ENCODE data around the gene NF2. TPM values are rescaled to one million over a fixed set of nuclear protein-coding genes. Genes with fewer than 3 reads are reported as not detected.

NF2 gene
- total RNA-seq, 1 experiment from 2014 or later, result 159 TPM

DNA sequence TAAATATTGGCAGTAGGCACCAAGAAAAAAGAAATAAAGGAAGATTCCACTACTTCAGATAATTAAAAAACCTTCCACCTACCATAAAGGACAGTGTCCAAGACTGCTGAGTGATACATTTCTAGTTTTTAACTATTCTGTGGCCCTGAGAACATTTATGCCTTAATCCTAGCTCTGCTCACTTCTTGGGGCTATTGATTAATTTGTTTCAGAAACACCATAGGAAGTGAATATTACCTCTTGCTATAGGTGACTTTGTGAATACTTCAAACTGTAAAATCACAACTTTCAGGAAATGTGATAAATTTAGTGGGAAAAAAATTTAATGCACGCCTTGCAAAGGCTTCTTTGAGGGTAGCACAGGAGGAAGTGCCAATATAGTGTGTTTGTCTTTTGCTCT lies 35.2 kb downstream of the NF2 start:
- Histone ChIP-seq H3K36me3 (peaks cover 61% of the 10 kb centered on the region), H3K9me3 (no peaks in the 10 kb centered on the region)

DNA sequence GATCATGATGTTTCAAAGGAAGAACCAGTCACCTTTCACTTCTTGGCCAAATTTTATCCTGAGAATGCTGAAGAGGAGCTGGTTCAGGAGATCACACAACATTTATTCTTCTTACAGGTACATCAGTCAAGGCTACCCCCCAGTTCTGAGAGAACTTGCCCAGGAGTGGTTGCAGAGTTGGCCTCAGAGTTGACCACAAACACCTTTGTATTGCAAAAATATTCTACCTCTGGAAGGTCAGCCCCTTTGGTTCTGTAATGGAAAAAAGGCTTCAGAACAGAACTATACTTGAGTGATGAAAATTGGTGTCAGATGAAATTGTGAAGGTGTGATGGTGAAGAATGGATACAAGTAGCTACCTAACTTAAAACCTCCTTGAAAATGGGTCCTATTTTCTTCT lies 35.7 kb downstream of the NF2 start:
- Histone ChIP-seq H3K9me3 (no peaks in the 10 kb centered on the region), H3K36me3 (peaks cover 61% of the 10 kb centered on the region), H3K27me3 (no peaks in the 10 kb centered on the region), H3K4me3 (no peak overlapping the region)
- no peak for DNase-seq

More for the DNA sequence above, 35.2 kb downstream of the NF2 start:
- no peak overlapping the region for H3K4me3 ChIP-seq
- H3K27me3 ChIP-seq, result no peaks in the 10 kb centered on the region
- DNase-seq, result no peak

DNA sequence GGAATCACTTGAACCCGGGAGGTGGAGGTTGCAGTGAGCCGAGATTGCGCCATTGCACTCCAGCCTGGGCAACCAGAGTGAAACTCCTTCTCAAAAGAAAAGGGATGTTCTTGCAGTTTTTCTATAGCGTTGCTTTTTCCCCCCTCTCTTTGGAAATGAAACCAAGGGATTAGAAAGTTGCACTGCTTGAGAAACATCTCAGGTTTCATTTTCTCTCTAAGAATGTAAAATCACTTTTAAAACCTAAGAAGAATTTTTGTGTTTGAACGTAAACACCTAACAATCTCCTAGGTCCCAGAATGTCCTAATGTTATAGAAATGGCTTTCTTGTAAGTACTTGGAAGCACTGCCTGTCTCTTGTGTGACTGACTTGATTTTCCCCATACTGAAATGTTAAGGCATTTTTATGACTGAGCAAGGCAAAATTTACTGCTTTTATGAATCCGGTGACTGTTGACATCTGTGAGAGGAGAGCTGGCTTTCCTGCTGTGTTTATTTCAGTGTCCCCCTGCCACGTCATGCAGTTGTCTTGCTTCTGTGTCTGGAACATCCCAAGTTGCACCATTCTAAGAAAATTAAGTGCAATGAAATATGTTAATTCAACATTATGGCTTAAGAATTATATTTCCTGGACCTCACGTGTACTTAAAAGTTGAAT lies 37.7 kb downstream of the NF2 start:
- H3K9me3 ChIP-seq, result no peaks in the 10 kb centered on the region
- H3K27me3 ChIP-seq, result no peaks in the 10 kb centered on the region
- no peak overlapping the region for H3K4me3 ChIP-seq

DNA sequence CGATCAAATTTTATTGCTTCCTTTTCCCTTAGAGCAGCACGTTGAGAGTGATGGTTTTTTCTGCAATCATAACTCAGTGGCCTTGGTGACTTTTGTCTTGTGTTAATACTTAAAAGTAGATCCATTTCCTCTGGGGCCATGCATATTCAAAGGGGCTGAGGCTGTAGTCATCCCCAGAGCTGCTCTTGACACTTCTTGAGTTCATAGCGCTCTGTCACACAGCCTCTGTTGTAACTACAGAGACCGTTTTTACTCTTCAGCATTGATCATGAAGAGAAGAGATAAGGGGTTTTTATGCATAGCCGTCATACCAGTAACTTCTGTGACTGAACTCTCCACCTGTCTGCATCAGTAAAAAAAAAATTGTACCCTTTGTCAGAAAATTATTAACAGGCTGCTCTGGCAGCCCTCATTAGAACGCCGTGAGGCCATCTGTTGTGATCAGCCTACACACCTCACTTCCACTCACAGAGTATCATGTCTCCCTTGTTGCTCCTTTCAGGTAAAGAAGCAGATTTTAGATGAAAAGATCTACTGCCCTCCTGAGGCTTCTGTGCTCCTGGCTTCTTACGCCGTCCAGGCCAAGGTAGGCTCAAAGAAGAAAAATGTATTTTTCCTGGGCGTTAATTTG lies 38.4 kb downstream of the NF2 start:
- Histone ChIP-seq H3K27me3 (no peaks in the 10 kb centered on the region), H3K9me3 (no peaks in the 10 kb centered on the region), H3K4me3 (no peak overlapping the region), H3K36me3 (peaks cover 76% of the 10 kb centered on the region)
- DNase-seq, result no peak

More for the DNA sequence above, 37.7 kb downstream of the NF2 start:
- DNase-seq, result no peak
- H3K36me3 ChIP-seq, result peaks cover 75% of the 10 kb centered on the region

DNA sequence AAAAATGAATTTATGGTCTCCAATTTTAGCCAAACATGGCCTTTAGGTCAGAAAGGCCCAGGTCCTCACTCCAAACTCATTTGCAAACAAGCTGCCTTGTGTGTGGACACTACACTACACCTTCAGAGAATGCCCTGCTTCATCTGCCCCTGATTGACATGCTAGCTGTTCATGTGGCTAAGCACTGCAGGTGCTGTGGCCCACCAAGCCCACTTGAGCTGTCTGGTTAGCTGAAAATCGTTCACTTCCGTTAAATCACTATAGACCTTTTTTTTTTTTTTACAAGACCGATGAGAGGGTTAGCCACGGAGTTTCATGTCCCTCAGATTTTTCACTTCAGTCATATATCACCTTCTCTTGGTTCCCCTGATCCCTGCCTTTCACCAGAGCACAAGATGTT lies 39.3 kb downstream of the NF2 start:
- Histone ChIP-seq H3K27me3 (no peaks in the 10 kb centered on the region), H3K36me3 (peaks cover 72% of the 10 kb centered on the region), H3K9me3 (no peaks in the 10 kb centered on the region), H3K4me3 (no peak overlapping the region)
- no peak for DNase-seq

DNA sequence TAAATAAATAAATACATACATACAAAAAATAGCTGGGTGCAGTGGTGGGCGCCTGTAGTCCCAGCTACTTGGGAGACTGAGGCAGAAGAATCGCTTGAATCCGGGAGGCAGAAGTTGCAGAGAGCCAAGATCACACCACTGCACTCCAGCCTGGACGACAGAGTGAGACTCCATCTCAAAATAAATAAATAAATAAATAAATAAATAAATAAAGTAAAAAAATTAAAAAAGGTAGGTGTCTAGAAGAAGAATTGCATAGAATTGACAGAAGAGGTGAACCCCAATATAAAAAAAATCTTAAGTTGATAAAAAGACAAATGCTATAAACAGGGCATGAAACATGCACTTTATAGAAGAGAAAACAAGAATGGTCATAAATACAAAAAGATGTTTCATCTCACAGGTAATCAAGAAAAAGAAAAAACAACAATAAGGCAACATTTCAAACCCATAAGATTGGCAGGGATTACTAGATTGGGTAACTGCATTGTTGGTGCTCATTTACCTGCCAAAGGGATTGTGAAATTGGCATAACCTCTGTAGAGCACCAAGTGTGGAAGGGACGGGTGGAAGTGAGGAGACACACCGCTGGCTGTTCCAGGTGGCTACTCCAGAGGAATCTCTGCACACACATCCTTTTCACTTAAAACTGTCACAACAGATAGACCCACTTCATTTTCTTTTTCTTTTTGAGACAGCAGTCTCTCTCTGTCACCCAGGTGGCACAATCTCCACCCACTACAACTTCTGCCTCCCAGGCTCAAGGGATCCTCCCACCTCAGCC lies 44.7 kb downstream of the NF2 start:
- Histone ChIP-seq H3K27me3 (no peaks in the 10 kb centered on the region), H3K36me3 (peaks cover 58% of the 10 kb centered on the region)

DNA sequence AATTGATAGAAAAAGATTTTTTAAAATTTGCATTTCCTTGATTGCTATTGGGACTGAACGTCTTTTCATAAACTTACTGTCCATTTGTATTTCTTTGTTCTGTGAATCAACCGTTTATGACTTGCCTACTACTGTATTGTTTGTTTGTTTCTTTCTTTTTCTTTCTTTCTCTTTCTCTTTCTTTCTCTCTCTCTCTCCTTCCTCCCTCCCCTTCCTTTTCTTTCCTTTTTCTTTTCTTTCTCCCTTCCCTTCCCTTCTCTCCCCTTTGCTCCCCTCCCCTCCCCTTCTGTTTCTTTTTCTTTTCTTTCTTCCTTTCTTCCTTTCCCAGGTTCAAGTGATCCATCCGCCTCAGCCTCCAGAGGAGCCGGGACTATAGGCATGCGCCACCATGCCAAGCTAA lies 46.9 kb downstream of the NF2 start:
- no peak for DNase-seq
- Histone ChIP-seq H3K27me3 (no peaks in the 10 kb centered on the region), H3K4me3 (no peak overlapping the region), H3K9me3 (no peaks in the 10 kb centered on the region), H3K36me3 (peaks cover 68% of the 10 kb centered on the region)

More for the DNA sequence above, 44.7 kb downstream of the NF2 start:
- Histone ChIP-seq H3K9me3 (no peaks in the 10 kb centered on the region), H3K4me3 (no peak overlapping the region)
- no peak for DNase-seq

DNA sequence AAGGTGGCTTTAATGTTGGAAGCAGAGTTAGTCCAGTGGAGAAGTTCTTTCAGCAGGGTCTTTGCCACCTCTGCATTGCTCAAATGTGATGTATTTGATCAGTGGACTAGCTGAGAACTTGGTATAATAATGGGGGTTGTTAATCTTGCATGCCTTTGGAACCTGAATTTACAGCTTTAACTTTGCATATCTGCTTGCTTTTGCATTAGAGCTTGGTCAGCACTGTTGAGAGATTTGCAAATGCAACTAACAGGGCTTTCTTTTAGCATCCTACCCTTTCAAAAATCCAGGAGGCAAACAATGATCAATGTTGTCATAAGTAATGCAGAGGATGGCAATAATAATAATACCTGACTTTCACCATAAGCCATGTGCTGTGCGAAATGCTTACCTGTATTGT lies 48.2 kb downstream of the NF2 start:
- DNase-seq, result no peak
- Histone ChIP-seq H3K36me3 (peaks cover 57% of the 10 kb centered on the region), H3K9me3 (no peaks in the 10 kb centered on the region), H3K27me3 (no peaks in the 10 kb centered on the region), H3K4me3 (no peak overlapping the region)

DNA sequence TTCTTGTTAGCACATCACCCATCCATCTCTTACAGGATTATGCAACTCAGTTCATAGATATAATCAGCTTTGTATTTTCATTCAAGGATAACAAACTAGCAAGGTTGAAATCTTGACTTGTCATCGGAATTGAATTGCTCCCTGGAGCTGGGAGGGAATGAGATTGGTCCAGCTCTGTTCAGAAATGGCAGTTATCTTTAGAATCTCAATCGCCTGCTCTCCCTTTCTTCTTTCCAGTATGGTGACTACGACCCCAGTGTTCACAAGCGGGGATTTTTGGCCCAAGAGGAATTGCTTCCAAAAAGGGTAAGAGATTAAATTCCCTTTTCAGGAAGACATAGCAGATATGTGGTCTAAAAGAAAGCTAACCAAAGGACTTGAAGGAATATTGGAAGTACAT lies 51.0 kb downstream of the NF2 start:
- no peak overlapping the region for H3K4me3 ChIP-seq
- H3K36me3 ChIP-seq, result peaks cover 62% of the 10 kb centered on the region
- no peaks in the 10 kb centered on the region for H3K9me3 ChIP-seq
- no peaks in the 10 kb centered on the region for H3K27me3 ChIP-seq
- no peak for DNase-seq

DNA sequence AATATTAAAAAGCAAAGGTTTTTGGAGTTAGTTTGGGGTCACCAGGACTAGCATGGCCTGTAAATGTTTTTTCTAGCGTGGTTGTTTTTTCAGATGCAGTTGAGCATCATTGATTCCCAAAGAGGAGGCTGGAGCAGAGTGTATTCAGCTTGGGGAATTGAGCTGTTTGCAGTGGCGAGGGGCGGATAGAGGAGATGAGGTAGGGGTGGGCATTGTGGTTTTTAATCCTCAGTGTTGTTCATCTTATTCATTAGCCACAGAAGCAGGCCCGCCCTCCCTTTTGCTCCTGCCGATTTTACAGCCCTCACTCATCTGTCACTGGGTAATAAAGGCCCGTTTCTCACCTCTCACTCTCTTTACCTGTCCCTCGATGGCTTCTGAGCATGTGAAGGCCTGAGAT lies 51.4 kb downstream of the NF2 start:
- H3K4me3 ChIP-seq, result no peak overlapping the region
- no peaks in the 10 kb centered on the region for H3K9me3 ChIP-seq
- H3K27me3 ChIP-seq, result no peaks in the 10 kb centered on the region
- peaks cover 66% of the 10 kb centered on the region for H3K36me3 ChIP-seq
- DNase-seq, result no peak

DNA sequence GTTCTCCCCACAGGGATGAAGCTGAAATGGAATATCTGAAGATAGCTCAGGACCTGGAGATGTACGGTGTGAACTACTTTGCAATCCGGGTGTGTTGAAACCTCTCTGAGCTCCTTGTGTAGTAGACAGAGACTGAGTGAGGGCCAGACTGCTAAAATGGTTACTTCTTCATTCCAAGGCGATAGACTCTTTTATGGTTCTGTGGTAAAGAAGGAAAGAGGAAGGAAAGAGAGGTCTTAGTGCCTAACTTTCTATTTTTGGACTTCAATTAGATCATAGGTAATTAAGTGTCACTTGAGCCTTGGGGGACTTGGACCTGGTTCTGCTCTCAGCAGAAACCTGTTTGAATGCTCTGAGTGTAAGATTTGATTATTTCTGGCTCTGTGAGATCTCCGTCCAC lies 54.7 kb downstream of the NF2 start:
- no peaks in the 10 kb centered on the region for H3K9me3 ChIP-seq
- H3K27me3 ChIP-seq, result no peaks in the 10 kb centered on the region
- peaks cover 74% of the 10 kb centered on the region for H3K36me3 ChIP-seq
- no peak for DNase-seq
- no peak overlapping the region for H3K4me3 ChIP-seq

DNA sequence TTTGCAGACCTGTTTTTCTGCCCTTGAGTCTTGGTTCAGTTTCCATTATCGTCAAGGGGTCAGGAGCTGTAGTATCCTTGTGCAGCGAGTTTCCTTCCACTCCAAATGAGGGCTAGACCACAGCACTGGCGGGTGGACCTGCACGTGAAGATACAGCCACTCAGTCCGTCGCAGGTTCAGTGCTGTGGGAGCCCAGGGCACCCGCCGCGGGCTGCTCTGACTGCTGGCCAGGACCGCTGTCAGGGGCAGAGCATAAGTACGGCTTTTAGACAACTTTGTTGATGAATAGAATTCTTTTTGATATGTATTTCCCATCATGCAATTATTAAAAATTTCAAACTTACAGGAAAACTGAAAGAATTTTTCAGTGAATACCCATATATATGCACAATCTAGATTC lies 56.6 kb downstream of the NF2 start:
- DNase-seq, result no peak
- H3K27me3 ChIP-seq, result no peaks in the 10 kb centered on the region
- H3K36me3 ChIP-seq, result peaks cover 74% of the 10 kb centered on the region
- H3K4me3 ChIP-seq, result no peak overlapping the region
- H3K9me3 ChIP-seq, result no peaks in the 10 kb centered on the region

DNA sequence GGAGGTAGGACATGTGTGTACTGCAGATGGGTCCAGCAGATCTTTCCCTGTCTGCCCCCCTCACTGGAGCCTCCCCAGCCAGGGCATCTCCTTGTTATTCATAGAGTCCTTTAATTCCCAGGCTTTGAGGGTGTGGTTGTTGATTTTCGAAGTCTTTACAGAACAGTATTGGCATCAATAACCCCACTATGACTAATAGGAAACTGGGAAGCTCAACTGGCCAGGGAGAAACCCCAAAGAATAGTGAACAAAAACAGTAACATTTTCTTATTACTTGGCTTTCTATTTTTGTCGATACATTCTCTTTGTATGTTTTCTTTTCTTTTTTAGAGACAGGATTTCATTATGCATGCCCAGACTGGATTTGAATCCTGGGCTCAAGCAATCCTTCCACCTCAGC lies 57.9 kb downstream of the NF2 start:
- Histone ChIP-seq H3K36me3 (peaks cover 82% of the 10 kb centered on the region), H3K27me3 (no peaks in the 10 kb centered on the region), H3K4me3 (no peak overlapping the region), H3K9me3 (no peaks in the 10 kb centered on the region)
- DNase-seq, result peak; percentile 37

DNA sequence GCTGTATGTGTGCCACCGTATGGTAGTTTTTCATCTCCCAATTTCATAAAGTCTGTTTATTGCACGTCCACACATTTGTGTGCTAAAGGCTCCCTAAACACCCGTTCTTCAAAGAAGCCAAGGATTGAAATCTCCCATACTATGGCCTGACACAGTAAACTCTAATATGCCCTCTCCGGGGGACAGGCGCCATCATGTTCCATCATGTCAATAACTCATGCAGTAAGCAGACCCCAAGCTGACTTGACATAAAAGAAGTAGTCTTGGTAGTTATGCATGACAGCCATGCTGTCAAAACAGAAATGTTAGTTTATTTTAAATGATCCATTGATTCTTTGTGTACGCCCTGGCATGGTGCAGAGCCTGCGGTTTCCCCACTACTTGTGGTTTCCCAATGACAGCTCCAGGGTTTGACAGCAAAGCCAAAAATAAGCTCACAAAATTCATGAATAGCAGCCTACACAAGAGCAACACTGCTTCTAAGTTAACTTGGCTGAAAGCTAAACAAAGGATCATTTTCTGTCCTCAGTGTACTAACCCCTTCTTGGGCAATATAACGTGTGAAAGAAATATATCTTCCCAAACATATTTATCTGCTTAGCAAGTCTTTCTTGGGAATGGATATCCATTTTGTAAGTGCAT lies 59.9 kb downstream of the NF2 start:
- DNase-seq, result peak; percentile 44
- H3K27me3 ChIP-seq, result no peaks in the 10 kb centered on the region
- H3K4me3 ChIP-seq, result no peak overlapping the region
- peaks cover 81% of the 10 kb centered on the region for H3K36me3 ChIP-seq
- H3K9me3 ChIP-seq, result no peaks in the 10 kb centered on the region

DNA sequence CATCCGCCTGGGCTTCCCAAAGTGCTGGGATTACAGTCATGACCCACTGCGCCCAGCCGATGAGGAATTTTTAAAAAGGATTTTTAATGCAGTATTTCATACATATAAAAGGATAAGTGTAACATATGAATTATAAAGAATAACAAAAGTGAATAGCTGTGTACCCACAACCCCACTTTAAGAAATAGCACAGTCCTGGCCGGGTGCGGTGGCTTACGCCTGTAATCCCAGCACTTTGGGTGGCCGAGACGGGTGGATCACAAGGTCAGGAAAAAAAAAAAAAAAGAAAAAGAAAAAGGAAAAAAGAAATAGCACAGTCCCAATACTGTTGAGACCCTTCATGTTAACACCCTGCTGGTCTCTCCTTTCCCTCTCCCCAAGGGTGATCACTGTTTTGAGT lies 62.1 kb downstream of the NF2 start:
- H3K4me3 ChIP-seq, result no peak overlapping the region
- no peaks in the 10 kb centered on the region for H3K9me3 ChIP-seq
- no peaks in the 10 kb centered on the region for H3K27me3 ChIP-seq
- peaks cover 80% of the 10 kb centered on the region for H3K36me3 ChIP-seq
- DNase-seq, result no peak

DNA sequence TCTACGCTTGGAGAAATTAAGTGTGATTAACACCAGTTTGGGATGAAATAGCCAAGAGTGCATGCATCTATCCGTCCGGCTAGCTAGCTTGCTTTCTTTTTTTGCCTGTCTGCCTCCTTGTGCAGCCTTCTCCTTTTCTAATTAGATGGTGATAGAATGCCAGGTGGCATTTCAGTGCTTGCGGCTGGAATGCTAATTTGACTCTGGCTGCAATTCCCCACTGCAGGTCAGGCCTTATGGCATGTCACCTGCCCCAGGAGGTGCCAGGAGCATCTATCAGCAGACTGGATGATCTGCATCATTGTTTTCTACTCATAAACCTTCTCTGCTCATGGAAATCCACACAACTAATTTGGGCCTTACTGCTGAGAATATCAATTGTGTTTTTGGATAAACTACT lies 65.2 kb downstream of the NF2 start:
- Histone ChIP-seq H3K4me3 (no peak overlapping the region), H3K36me3 (peaks cover 72% of the 10 kb centered on the region), H3K27me3 (no peaks in the 10 kb centered on the region), H3K9me3 (no peaks in the 10 kb centered on the region)
- DNase-seq, result no peak

DNA sequence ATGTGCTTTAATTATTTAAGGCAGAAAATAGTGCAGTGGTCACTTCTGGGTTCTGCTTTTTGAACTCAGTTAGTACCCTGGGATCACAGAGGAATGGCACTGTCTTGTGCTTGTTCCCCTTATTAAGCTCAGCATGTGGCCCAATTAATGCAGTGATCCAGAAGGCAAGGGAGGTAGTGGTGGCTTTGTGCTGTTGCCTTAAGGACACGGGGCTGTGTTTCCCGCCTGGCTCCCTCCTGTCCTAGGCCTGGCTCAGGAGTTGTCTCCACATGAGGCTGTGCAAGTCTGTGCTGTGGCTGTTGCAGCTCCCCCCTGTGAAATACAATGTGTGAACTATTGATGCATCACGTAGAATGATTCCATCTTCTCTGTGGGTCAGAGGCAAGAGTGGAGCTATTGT lies 67.2 kb downstream of the NF2 start:
- no peak for DNase-seq
- Histone ChIP-seq H3K4me3 (no peak overlapping the region), H3K27me3 (no peaks in the 10 kb centered on the region), H3K36me3 (peaks cover 75% of the 10 kb centered on the region), H3K9me3 (no peaks in the 10 kb centered on the region)

Data from MG63 (cell line).